Stimulated activated effector memory CD8-positive, alpha-beta T cell treated with anti-CD3 and anti-CD28 coated beads, Interleukin-12 subunit alpha, Interleukin-12 subunit beta, amount 100 ng/mL, for 72 hours (primary cell): ENCODE data around the gene CHML.

Experiments
- ATAC-seq: fragments of 150-1000 bp; cut with Tn5 transposase; 2 replicates; pipeline ENCODE4 v1.10.0; 2021
- DNase-seq, 2 donors: peaks; one replicate each; pipeline ENCODE4 v3.0.0; 2021 to 2022; ENCODE audit warnings: low spot score in 2 of 2
- H3K27ac Mint-ChIP-seq: one replicate; pipeline ENCODE4 v1.8.0; 2022; ENCODE audit warnings: mild to moderate bottlenecking, mixed read lengths
- H3K36me3 Mint-ChIP-seq: one replicate; pipeline ENCODE4 v1.8.0; 2022; ENCODE audit warnings: mild to moderate bottlenecking, mixed read lengths
- H3K4me1 Mint-ChIP-seq: one replicate; pipeline ENCODE4 v1.8.0; 2022; ENCODE audit warnings: mixed read lengths
- H3K4me3 Mint-ChIP-seq: one replicate; pipeline ENCODE4 v1.8.0; 2022; ENCODE audit warnings: mild to moderate bottlenecking, mixed read lengths
- H3K9me3 Mint-ChIP-seq: one replicate; pipeline ENCODE4 v1.8.0; 2022; ENCODE audit warnings: mixed read lengths

Gene CHML

DNA sequence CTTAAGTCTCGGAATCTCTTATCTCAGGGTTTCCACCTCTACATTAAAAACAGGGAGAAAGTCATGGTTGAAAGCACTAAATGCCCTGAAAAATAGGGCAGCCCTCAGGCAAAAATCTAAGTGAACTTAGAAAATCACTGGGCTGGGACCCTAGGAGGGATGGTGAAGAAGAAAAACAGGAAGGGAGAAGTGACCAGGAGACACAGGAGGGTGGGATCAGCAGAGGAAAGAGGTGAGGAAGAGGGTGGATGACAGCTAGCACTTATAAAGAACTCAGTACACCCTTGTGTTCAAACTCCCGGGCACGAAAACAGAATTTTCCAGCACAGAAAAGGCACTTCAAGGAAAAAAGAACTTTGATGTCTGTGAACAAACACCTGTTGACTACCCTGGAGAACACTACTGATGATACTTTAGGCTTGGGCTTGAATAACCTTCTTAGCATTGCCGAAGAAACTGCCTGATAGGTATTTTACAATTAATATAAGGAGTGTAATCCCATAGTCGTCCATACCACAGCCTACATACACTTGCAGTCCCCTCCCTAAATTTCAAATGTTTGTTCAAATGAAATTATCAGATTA, 2.0 kb downstream of the CHML start:
- Mint-ChIP-seq H3K4me3 (peak overlapping the region; percentile 80), H3K27ac (no peak overlapping the region), H3K36me3 (no peaks in the 10 kb centered on the region), H3K4me1 (peaks cover 29% of the 10 kb centered on the region), H3K9me3 (peaks cover 4% of the 10 kb centered on the region)
- DNase-seq (no peak), ATAC-seq (no peak)

DNA sequence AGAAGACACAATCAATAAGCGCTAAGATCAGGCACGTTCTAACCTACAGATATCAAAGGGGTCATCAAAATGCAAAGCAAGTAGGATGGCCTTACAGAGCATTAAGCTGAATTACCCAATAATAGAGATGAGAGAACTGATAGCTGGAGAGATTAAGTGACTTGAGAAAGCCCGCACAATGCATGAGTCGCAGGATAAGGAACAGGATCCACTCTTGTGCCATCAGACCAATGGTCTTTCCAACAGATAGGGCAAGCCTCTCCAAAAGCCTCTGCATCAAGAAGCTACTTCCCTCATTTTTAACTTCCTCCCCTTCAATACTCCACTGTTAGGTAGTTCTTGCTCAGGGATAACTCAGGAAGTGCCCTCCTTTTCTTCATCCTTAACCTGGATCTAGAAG, 2.6 kb downstream of the CHML start:
- ATAC-seq, result no peak
- Mint-ChIP-seq H3K4me1 (peaks cover 28% of the 10 kb centered on the region), H3K27ac (no peak overlapping the region), H3K4me3 (peak overlapping the region; percentile 80), H3K9me3 (peaks cover 3% of the 10 kb centered on the region), H3K36me3 (no peaks in the 10 kb centered on the region)
- no peak for DNase-seq

DNA sequence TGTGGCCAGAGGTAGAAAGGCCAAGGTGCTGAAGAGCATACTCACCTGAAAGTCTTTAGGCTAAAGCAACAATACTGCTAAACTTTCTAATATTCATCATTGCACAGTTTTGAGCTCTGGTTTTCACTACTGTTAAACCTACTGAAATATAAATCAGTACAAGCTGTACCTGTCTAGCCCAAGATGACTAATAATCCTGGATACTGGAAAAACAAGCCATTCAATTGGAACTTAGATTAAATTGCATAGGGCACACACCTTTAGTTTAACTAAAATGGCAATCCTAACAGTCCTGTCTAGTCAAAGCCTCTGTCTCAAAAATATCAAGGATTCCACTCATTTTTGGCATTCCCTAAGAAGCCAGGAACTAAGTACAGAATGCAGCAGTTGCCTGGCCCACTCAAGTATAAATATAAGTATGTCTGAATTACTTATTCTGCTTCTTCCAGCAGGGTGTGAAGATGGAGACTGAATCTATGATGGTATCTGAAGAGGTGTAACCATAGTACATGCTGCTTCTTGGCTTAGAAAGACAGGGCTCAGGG, 3.1 kb downstream of the CHML start:
- Mint-ChIP-seq H3K9me3 (no peaks in the 10 kb centered on the region), H3K4me1 (peaks cover 28% of the 10 kb centered on the region), H3K27ac (no peak overlapping the region), H3K36me3 (peaks cover 3% of the 10 kb centered on the region), H3K4me3 (peak overlapping the region; percentile 80)
- ATAC-seq (no peak), DNase-seq (no peak)

DNA sequence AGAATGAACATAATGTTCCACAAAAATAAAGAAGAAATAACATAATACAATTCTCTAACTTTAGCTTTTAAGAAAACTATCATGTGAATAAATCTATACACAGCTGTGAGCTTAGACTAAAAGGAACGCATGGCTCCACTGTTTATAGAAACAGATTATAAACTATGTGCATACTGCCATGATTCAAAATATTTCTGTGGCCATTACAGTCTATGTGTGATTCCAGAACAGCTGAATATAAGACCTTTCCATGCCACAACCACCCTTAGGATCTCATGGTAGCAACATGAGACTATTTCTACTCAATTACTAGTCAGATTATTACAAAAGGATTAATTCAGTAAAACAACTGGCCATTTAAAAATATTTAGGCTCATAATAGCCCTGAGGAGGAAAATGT, 3.9 kb downstream of the CHML start:
- H3K27ac Mint-ChIP-seq, result no peak overlapping the region
- H3K4me1 Mint-ChIP-seq, result peaks cover 28% of the 10 kb centered on the region
- DNase-seq, result no peak
- no peaks in the 10 kb centered on the region for H3K9me3 Mint-ChIP-seq
- H3K4me3 Mint-ChIP-seq, result no peak overlapping the region
- H3K36me3 Mint-ChIP-seq, result peaks cover 11% of the 10 kb centered on the region
- ATAC-seq, result no peak

DNA sequence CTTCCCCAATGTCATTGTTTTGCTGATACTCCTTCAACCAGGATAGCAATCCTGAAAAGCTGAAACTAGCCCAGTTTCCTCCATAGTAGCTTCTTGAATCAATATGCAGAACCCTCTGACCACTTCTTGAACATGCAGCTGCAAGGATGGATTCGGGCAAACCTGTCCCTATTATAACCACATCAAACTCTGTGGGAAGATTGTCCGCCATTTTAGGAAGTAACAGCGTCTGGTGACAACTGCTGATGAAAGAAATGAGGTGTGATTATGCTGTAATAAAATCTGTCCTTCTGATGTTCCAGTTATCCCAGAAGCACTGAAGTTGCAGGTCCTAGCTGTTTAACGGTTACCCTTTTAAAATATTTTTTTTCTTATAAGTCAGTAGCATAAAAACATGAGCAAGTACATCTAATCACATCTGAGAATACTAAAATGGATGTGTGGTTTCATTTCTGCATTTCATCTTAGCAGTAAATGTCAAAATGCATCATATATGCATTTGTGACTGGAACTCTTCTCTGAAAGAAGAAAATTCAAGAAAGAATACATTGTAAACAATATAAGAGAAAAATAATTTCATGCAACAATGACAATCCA, 4.5 kb downstream of the CHML start:
- Mint-ChIP-seq H3K9me3 (no peaks in the 10 kb centered on the region), H3K4me3 (no peak overlapping the region), H3K4me1 (peaks cover 26% of the 10 kb centered on the region), H3K36me3 (peaks cover 16% of the 10 kb centered on the region), H3K27ac (no peak overlapping the region)
- DNase-seq, result no peak
- no peak for ATAC-seq

DNA sequence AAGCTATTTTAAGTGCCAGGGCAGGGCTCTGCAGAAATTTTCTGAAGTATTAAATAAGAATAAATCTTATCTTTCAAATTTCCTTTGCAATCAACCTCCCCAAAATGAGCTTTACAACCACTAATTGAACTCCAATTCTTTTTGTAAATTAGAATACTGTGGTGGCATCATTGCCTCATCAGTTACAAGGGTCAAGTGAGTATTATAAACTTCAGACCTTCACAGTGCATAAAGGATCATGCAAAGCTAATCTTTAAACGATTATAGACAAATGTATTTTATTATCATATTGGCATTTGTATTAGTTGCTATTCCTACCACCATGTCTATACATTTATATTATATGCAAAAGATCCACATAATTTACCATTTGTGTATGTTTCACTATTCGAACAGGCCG, 7.2 kb downstream of the CHML start:
- Mint-ChIP-seq H3K27ac (no peak overlapping the region), H3K9me3 (no peaks in the 10 kb centered on the region), H3K4me1 (peaks cover 18% of the 10 kb centered on the region), H3K4me3 (no peak overlapping the region), H3K36me3 (peaks cover 16% of the 10 kb centered on the region)
- ATAC-seq (no peak), DNase-seq (no peak)

DNA sequence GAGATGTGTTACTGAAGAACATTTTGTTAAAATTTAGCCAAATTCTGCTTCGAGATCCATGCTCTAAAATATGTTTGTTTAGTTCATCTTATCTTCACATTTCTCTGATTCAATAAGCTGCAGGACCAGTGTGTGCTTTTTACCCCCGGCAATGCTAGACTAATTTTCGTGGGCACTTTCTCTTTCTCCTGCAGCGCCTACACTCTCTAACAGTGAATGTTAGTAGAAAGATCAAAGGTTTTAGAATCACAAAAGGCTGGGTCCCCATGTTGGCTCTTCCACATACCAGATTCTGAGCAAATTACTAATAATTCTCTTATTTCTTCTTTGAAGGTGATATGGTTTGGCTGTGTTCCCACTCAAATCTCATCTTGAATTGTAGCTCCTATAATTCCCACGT, 8.5 kb downstream of the CHML start:
- DNase-seq (no peak), ATAC-seq (no peak)
- Mint-ChIP-seq H3K4me1 (peaks cover 7% of the 10 kb centered on the region), H3K4me3 (no peak overlapping the region), H3K27ac (no peak overlapping the region), H3K36me3 (peaks cover 16% of the 10 kb centered on the region), H3K9me3 (no peaks in the 10 kb centered on the region)

DNA sequence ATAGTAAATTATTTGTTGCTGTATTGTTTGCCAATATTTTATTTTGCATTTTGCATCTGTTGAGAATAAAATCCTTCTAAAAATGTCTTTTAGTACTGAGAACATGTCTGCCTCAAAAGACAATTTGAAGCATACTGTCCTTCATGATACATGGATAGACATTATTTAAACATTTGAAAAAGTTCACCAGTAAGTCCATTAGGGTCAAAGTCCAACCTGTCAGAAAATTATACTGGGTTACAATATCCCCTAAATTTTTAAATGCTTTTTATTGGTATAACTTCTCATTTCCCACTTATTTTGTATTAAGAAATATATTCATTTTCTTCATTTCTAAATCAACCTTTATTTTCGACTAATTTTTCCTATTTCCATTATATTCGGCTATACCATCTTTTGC, 9.3 kb downstream of the CHML start:
- DNase-seq (no peak), ATAC-seq (no peak)
- Mint-ChIP-seq H3K9me3 (no peaks in the 10 kb centered on the region), H3K4me1 (peaks cover 7% of the 10 kb centered on the region), H3K4me3 (no peak overlapping the region), H3K27ac (no peak overlapping the region), H3K36me3 (peaks cover 16% of the 10 kb centered on the region)

DNA sequence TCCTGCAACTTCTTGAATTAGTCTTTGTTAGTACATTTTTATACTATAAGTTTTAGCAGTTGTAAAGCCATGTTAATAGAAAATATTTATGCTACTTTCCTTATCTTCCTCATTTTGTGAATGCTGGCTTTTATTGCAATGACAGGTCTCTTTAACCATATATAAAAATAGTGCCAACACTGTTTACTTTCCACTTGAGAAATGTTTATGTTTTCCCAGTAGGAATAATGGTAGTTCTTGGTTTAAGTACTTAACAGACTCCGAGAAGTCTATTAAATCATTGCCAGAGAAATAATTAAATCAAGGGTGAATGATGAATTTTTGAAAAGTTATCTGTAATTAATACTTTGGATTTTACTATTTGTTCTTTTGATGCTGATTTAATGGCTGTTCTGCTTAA, 9.7 kb downstream of the CHML start:
- ATAC-seq, result no peak
- Mint-ChIP-seq H3K27ac (no peak overlapping the region), H3K36me3 (peaks cover 16% of the 10 kb centered on the region)

DNA sequence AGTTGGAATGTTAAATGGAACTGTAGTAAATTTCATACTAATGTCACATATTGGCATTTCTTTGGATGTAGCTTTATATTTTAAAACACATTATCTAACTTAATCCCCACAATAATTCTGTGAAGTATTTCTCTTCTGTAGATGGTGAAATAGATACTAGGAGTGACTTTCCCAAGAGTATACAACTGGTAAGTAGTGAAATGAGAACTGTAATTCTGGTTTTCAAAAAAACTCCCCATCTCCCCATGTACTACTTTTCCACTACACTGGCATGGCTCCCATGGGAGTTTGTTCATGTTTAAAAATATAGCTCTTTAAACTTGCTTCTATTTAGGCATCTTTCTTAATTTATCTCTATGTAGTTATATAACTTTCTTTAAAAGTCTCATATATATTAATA, 10.2 kb downstream of the CHML start:
- Mint-ChIP-seq H3K36me3 (peaks cover 16% of the 10 kb centered on the region), H3K9me3 (no peaks in the 10 kb centered on the region), H3K4me1 (peaks cover 7% of the 10 kb centered on the region), H3K27ac (no peak overlapping the region), H3K4me3 (no peak overlapping the region)
- DNase-seq, result no peak
- ATAC-seq, result no peak

More for the DNA sequence above, 9.7 kb downstream of the CHML start:
- Mint-ChIP-seq H3K9me3 (no peaks in the 10 kb centered on the region), H3K4me1 (peaks cover 7% of the 10 kb centered on the region), H3K4me3 (no peak overlapping the region)
- DNase-seq, result no peak

DNA sequence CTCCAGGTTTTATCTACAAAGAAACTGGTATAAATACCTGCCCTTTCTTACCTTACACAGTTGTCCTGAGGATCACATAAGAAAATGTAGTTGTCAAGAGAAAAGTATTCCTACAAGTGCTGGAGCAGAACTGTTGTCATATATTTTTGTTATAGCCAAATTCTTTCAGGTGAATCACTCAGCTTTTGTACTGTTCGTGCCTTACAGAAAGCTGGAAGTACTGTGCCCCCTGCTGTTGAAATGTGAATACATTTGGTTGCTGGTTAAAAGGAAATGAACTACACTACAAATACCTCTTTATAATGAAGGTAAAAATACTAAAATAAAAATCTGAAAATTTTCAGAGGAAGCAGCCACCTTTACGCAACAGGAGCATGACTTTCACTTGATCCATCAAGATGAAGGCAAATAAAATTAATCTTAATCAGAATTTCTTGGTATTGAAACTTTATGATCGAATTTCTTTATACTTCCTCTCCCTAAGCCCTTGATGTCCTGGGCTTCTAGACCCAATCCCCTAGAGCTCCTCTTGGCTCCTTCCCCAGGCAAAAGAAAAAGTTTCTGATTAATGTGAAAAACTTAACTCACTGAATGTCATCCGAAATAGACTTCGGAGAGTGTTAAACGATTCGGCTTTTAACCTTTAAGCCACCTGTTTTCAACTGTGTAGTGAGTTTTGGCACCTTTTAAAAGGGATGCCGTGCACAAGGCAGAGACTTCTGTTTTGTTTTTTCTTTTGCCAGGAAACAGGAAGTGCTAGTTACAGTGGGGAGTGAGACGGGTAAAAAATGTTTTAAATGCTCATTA, 12.5 kb downstream of the CHML start:
- DNase-seq, result peak in 1 of 2 donors; percentile 14
- no peaks in the 10 kb centered on the region for H3K9me3 Mint-ChIP-seq

DNA sequence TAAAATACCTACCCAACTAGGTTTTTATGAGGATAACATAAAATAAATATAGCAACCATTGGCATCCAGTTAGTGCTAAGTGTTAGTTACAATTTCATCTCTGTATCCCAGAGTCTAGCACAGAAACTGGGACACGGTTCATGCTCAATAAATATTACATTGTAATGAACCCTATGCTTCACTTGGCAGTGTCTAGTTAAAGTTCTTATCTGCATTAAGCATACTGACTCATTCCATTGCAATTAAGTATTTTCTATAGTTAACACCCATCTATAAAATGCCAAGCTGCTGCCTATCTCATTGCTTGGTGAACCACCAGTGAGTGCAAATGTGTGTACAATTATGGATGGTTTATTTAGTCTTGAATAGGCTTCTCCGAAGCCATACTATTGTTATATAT, 15.2 kb downstream of the CHML start:
- H3K4me1 Mint-ChIP-seq, result peaks cover 15% of the 10 kb centered on the region
- no peaks in the 10 kb centered on the region for H3K9me3 Mint-ChIP-seq
- H3K4me3 Mint-ChIP-seq, result no peak overlapping the region
- DNase-seq (no peak), ATAC-seq (no peak)
- no peaks in the 10 kb centered on the region for H3K36me3 Mint-ChIP-seq
- H3K27ac Mint-ChIP-seq, result no peak overlapping the region

More for the DNA sequence above, 12.5 kb downstream of the CHML start:
- H3K27ac Mint-ChIP-seq, result peak overlapping the region; percentile 49
- H3K4me1 Mint-ChIP-seq, result peaks cover 7% of the 10 kb centered on the region
- peak; percentile 66 for ATAC-seq
- no peak overlapping the region for H3K4me3 Mint-ChIP-seq
- peaks cover 16% of the 10 kb centered on the region for H3K36me3 Mint-ChIP-seq

DNA sequence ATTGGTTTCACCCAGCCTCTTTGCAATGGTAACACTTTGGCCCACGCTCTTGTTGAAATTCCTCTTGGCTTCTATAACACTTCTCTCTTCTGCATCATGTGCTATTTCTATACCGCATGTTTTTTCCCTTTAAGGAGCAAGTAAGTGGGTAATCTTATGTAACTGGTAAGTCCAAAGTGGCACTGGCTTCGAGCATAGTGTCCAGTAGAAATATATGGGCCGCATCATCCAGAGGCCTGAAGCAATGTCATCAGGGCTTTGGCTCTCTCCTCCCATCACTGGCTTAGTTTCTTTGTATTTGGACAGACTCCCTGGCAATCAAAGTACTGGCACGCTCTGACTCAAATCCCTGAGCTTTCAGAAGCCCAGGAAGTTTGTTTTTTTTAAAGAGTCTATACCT, 17.5 kb downstream of the CHML start:
- H3K4me1 Mint-ChIP-seq, result peaks cover 14% of the 10 kb centered on the region
- ATAC-seq, result no peak
- H3K4me3 Mint-ChIP-seq, result no peak overlapping the region
- DNase-seq, result no peak
- no peaks in the 10 kb centered on the region for H3K36me3 Mint-ChIP-seq
- no peak overlapping the region for H3K27ac Mint-ChIP-seq
- H3K9me3 Mint-ChIP-seq, result no peaks in the 10 kb centered on the region

DNA sequence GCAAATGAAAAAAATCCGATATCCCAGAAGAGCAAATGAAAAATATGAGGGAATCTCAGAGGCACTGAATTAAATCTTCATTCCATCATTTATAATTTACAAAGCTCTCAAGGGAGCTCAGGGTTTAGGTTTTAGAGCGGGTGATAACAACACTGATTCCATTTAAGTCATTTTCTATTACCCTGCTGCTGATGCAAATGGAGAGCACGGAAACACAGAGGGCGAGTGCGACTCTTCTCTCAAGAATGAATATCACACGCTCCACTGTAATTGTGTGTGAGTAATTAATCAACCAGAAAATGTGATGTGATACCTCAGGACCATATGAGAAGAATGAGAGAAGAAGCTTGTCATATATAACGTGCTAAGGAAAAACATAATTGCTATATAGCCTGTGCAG, 22.7 kb downstream of the CHML start:
- Mint-ChIP-seq H3K27ac (no peak overlapping the region), H3K4me3 (no peak overlapping the region), H3K4me1 (peaks cover 30% of the 10 kb centered on the region), H3K36me3 (no peaks in the 10 kb centered on the region), H3K9me3 (no peaks in the 10 kb centered on the region)
- no peak for DNase-seq
- ATAC-seq, result no peak

DNA sequence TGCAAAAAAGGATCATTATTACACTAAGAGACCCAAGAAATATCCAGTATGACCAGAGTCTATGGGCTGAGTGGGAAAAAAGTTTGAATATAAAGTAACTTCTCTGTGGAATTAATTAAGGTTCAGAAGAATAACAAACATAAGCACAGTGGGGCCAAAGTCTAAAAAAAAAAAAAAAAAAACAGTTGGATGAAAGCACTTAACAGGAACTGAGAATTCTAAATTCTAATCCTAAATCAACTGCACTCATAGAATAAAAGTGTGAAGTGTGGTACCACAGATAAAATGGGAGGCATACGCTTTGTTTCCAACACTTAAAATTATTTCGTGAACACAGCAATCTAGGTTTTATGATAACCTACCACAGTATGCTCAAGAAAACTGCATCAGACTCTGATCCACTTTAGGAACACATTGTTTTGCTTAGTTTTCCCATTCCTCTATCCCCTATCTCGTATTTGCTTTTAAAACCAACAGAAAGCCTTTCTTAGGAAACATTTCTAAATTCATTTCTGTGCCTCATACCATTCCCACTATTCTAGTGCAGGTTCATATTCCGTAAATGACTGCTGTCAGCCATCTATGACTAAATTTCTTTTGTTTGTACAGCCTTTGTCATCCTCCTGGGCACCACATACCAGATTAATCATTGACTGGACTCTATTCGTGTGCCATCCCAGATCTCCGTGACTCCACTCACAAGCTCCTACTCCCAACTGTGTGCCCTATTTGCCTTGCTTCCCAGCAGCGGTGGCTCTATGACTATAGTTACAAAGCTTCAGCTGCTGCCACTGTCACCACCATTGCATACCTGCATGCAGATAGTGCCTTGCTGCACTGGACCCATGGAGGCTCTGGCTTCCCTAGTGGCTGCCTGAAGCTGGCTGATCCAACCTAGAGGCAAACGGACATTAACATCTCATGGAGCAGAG, 24.9 kb downstream of the CHML start:
- peaks cover 22% of the 10 kb centered on the region for H3K4me1 Mint-ChIP-seq
- H3K36me3 Mint-ChIP-seq, result no peaks in the 10 kb centered on the region
- H3K9me3 Mint-ChIP-seq, result no peaks in the 10 kb centered on the region
- no peak overlapping the region for H3K4me3 Mint-ChIP-seq
- DNase-seq, result no peak
- H3K27ac Mint-ChIP-seq, result peak overlapping the region; percentile 4
- no peak for ATAC-seq
